Measurements from ENCODE around the gene FAM124B. TPM values are rescaled to one million over a fixed set of nuclear protein-coding genes. Genes with fewer than 3 reads are reported as not detected.

The FAM124B gene, protein sequence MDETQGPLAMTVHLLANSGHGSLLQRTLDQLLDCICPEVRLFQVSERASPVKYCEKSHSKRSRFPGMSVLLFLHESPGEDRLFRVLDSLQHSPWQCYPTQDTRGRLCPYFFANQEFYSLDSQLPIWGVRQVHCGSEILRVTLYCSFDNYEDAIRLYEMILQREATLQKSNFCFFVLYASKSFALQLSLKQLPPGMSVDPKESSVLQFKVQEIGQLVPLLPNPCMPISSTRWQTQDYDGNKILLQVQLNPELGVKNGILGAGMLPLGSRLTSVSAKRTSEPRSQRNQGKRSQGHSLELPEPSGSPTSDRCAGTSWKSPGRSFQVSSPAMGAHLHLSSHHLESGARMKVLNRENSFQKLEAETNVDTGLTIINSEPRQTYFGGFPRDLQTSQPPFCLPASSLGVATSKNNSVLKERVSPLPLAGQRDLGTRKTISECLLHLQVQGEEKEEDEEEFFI
- total RNA-seq: 0.12 and 0.22 TPM in 2 replicates

DNA sequence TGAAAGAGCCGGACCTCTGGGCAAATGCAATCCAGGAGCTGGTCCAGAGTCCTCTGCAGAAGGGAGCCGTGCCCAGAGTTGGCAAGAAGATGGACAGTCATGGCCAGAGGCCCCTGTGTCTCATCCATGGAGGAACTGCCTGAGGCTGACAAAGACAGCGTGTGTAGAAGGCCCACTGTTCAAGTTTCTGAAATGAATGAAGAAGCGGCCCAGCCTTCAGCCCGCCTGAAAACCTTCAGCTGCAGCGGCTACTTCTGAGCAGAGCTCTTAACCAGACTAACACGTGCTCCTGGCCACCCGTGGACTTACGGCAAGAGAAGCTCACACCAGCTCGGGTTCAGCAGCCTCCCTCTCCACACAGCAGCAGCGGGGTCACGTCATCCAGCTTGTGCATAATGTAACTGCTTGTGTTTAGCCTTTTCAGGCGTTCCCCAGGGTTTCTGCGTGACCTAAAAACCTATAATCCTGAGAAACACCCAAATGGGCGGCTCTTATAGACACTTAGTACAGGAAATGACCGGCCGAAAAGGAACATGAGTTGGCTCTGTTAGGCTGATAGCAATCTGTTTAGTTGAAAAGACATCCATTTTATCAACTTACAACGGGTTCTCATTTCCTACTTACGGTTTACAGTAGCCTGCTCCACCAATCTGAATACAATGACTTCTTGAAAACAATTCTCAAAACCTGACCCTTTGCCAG, at the start of gene FAM124B:
Gene FAM124B (minus strand): TSS at position 467 of the 702 bp plus-strand sequence. CDS start 339 bp downstream, at position 128.

Other genes starting within 250 kb of the FAM124B start
- gene CUL3, start 183.3 kb upstream of the FAM124B start, total RNA-seq: 63.0 and 68.5 TPM in 2 replicates